GM19372 (cell line): ENCODE results near the gene GLTPD2.

ENCODE experiments used
- ATAC-seq: cut with Tn5 transposase; IDR thresholded peaks from one replicate; pipeline ENCODE4 v1.9.1; 2021; ENCODE audit warnings: mild to moderate bottlenecking, low read depth, moderate library complexity; ENCODE audit not compliant: unreplicated experiment

Gene GLTPD2

DNA sequence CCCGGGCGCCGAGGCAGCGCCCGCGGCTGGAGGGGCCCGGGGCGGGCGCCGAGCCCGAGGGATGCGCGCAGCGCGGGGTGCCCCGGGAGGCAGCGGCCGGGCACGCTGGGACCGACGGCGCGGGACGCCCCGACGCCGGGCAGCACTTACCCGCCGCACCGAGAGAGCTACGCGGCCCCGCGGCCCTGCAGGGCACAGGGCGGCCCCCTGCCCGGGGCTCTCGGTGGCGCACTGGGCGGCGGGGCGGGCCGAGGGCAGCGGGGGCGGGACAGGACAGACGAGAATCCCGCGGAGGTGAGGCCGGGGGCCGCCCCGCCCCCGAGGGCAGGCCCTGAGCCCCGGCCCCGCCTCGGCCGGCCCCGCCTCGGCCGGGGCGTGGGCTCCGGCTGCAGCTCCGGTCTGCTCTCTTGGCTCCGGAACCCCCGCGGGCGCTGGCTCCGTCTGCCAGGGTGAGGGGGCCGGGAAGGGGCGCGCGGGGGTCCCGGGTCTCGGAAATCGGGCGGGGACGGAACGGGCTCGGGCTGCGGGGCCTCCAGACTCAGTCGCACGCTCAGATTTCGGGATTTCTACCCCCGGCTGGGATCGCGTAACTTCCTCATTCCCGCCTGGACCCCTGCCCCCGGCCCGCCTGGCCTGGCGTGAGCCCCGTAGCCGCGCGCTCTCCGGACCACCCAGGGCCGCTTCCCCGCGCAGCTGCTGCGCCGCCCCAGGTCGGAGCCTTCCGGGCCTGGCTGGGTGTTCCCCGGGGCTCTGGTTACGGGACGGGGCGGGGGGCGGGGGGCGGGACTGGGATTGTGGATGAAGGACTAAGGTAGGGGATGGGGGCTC lies 18.2 kb downstream of the GLTPD2 start, which contains the start of gene PLD2:
Gene PLD2, plus strand, starts transcription at position 376 of the 828 bp plus-strand sequence. CDS start 621 bp downstream, outside the sequence.
- ATAC-seq: peak; percentile 87

DNA sequence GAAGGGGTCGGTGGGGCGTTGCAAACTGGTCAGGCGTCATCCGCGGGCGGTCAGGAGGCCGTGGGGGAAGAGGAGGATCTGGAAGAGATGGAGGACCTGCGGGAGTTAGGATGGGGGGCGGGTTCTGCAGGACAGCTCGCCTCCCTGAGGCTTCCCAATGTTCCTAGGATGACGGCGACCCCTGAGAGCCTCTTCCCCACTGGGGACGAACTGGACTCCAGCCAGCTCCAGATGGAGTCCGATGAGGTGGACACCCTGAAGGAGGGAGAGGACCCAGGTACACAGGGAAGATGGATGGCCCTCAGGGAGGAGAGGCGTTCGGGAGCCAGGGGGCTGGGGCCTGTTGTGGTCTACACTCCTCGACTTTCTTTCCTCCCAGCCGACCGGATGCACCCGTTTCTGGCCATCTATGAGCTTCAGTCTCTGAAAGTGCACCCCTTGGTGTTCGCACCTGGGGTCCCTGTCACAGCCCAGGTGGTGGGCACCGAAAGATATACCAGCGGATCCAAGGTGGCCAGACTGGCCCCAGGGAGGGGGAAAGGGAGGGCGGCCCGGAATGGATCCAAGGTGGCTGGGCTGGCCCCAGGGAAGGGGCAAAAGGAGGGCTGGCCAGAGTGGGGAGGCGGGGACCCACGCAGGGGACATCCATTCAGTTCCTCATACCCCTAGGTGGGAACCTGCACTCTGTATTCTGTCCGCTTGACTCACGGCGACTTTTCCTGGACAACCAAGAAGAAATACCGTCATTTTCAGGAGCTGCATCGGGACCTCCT lies 19.0 kb downstream of the GLTPD2 start:
- ATAC-seq: no peak

DNA sequence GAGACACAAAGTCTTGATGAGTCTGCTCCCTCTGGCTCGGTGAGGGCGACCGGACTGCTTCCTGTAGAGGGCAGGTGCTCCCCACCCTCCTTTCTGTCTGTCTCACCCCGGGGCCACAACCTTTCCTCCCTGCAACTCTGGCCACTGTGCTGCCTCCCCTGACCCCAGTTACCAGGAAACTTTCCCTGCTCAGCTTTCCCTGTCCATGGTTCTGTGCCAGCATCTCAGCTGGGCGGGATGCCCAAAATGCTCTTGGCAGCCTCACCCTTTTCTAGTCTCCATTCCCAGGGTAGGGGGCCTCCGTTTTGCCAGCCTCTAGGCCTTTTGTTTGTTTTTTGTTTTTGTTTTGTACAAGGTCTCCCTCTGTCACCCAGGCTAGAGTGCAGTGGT lies 19.6 kb downstream of the GLTPD2 start:
- ATAC-seq: no peak

DNA sequence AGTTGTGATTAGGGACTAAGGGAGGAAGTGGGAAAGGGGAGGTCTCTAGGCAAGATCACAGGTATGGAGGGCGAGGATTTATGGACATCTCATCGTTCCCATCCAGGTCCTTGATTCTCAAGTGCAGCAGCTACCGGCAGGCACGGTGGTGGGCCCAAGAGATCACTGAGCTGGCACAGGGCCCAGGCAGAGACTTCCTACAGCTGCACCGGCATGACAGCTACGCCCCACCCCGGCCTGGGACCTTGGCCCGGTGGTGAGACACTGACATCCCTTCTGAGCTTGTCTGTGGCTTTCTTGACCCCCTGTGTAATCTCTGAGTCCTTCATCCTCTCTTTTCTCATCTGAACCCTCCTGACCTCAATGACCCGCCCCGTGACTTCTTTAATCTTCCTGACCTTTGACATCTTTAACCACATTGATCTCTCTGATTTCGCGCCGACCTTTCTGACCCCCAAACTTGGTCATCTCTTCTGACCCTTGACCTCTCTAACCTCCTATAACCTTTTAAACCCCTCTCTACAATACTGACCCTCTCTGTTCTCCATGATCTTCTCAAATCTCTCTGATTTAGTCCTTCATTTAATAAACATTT lies 22.0 kb downstream of the GLTPD2 start:
- ATAC-seq: no peak

DNA sequence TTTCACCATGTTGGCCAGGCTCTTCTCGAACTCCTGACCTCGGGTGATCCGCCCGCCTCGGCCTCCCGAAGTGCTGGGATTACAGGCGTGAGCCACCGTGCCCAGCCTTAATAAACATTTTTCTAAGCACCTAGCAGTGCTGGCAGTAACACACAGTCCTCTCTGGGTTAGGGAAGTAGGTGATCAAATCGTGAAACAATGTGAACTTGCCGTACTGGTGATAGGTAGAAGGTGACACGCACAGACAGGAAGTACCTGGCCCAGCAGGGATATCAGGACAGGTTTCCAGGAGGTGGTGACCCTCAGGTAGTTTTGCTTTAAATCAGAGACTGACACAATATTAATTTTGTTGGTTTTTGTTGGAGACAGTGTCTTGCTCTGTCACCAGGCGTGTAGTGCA lies 22.7 kb downstream of the GLTPD2 start:
- ATAC-seq: no peak

DNA sequence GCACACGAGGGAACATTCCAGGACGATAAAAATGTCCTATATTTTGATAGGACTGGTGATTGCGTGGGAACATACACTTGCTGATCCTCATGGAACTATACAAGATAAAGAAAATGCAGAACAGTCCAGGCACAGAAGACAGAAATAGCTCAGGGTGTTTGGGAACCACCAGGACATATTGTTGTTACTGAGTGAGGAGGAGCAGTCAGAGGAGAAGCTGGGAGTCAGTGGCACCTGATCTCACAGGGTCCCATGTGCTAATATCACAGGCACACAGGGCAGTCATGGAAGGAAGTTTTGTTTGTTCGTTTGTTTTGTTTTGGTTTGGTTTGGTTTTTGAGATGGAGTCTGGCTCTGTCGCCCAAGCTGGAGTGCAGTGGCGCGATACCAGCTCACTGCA lies 23.9 kb downstream of the GLTPD2 start:
- no peak for ATAC-seq

DNA sequence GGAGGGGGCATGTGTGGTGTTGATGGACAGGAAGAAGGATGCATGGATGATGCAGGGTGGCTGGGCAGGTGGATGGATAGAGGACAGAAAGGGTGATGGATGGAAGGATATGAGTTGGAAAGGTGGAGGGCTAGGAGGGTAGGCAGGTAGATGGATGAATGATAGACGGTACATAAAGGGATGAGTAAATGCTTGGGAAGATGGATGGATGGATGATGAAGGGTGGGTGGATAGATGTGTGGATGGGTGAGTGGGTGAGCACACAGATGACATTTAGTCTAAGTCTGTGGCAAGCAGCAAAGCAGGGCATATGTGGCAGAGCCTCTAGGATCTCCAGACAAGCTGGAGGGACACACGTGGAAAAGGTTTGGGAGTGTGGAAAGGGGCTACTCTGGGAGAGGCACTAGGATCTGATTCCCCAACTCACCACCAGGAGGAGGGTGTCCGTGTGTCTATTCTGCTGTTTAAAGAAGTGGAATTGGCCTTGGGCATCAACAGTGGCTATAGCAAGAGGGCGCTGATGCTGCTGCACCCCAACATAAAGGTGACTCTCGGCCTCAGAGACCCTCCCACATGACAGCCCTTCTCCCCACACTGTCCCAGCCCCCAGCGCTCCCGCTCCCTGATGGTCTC lies 26.4 kb downstream of the GLTPD2 start:
- no peak for ATAC-seq

DNA sequence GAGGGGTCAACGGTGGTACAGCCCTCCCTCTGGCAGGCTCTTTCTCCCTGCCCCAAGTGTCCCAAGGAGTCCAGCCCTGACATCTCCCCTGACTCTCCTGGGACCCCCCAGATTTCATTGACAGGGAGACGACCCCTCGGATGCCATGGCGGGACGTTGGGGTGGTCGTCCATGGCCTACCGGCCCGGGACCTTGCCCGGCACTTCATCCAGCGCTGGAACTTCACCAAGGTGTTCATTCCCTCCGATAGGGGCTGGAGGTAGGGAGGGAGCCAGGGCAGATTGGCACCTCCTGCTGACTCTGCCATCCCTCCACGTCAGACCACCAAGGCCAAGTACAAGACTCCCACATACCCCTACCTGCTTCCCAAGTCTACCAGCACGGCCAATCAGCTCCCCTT lies 28.1 kb downstream of the GLTPD2 start:
- no peak for ATAC-seq

DNA sequence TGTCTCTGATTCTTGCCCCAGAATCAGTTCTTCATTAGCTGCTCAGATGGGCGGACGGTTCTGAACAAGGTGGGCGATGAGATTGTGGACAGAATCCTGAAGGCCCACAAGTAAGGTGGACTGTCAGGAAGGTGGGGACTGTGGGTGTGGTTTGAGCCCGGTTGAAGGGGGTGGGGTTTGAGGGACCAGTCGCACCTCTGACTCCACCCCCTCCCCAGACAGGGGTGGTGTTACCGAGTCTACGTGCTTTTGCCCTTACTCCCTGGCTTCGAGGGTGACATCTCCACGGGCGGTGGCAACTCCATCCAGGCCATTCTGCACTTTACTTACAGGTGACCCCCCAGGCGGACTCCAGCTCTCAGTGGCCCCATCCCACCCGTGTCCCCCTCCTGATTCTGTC lies 29.5 kb downstream of the GLTPD2 start:
- no peak for ATAC-seq

DNA sequence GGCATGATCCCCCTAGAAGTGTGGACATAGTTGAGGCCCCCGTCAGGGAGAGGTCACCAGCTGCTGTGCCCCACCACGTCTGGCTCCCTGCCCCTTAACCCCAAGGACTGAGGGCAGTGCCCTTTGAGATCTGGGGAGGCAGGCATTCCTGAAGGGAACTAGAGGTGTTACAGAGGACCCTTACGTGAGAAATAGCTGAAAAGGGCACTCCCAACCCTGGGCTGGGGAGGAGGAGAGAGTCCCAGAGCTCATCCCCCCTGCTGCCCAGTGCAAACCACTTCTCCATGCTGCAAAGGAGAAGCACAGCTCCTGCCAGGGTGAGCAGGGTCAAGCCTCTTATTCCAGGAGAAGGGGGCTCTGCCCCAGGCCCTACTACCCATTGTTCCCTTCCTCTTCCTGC lies 34.1 kb downstream of the GLTPD2 start:
- ATAC-seq: no peak

DNA sequence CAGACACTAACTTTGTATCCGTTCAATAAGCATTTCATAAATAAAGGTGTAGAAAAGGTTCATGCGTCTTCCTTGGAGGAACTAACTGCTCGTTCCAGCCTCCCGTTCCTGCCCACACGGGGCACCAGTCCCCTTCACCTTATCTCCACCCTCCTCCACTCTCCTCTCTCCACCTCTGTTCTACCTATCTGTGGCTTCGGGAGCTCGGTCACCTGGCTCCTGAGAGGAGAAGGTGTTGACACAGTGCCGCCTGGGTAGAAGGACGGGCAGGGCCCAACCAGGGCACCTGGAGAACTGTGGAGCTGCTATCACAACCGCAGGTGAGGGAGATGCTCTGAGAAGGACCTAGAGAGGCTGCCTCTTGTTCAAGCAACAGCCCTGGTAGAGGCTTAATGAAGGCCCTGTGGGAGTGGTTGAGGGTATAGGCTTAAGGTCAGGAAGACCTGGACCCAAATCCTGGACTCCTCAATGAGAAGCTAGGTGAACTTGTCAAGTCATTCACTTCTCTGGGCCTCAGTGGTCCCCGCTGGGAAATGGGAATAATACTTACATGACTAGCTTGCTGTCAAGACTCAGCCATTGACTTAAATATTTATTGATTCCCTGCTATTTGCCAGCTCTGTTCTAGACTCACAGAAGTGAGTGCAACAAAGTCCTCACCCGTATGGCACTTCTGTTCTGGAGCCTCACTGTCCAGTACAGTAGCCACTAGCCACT lies 34.8 kb downstream of the GLTPD2 start:
- ATAC-seq: no peak

DNA sequence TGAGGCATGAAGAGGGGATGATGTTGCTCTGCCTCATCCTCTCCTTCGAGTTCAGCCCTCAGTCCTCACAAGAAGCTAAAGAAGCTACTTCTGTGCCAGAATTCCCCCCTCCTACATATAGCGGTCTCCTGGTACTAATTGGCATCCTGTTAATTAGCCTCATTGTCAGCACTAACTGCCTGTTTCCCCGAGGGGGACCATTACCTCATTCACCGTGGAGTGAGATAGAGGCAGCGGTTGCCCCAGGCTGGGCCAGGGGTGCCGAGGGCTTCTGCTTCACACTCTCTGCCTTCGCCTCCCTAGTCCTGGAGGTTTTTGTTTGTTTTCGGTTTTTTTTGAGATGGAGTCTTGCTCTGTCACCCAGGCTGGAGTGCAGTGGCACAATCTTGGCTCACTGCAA lies 38.6 kb downstream of the GLTPD2 start:
- ATAC-seq: no peak

DNA sequence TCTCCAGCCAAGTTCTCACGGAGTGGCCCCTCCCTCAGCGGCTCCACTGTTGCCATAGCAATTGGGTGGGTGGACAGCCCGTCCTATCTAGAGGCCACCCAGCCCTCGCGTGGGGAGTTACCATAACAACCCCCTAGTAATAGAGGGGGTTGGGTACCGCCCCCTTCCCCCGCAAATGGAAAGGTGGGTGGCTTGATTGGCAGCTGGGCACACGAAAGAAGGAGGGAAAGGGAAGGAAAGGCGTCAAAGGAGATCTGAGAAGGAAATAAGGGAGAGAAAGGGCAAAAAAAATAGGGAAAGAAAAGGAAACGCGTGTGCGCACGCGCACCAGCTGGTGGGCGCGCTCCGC lies 44.0 kb downstream of the GLTPD2 start:
- ATAC-seq: peak; percentile 13

DNA sequence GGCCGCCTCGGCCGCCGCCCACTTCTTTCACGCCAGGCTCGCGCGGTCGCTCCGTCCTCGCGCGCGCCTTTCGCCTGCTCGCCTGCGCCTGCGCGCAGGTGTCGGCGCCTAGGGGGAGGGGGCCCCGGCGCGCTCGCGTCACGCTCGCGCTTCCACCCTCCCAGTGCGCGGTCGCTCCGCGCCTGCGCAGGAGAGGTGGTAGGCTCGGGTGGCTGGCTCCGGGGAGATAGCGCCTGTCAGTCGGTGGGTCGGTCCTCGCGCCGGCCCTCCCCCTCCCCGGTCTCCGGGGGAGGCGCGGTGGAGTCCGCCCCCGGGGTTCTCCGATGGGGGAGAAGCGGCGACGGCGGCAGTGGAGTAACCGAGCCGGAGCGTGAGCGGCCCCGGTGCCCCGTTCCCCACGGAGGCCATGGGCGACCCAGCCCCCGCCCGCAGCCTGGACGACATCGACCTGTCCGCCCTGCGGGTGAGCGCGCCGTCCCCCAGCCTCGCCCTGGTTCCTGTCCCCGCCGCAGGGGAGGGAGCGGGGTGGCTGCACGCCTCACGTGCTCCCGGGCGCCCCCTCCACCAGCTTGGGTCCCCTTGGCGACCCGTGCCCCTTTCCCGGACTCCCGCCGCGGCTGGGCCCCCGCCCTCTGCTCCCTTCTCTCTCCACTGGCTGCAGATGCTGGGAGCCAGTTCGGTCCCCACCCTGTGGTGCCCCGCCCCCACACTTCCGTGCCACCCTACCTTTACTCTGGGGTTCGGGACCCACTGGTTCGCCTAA lies 44.6 kb downstream of the GLTPD2 start, which contains the start of gene MINK1:
Gene MINK1, plus strand, starts transcription at position 163 of the 763 bp plus-strand sequence. Its CDS starts 244 bp downstream, at position 407.
- peak; percentile 91 for ATAC-seq

DNA sequence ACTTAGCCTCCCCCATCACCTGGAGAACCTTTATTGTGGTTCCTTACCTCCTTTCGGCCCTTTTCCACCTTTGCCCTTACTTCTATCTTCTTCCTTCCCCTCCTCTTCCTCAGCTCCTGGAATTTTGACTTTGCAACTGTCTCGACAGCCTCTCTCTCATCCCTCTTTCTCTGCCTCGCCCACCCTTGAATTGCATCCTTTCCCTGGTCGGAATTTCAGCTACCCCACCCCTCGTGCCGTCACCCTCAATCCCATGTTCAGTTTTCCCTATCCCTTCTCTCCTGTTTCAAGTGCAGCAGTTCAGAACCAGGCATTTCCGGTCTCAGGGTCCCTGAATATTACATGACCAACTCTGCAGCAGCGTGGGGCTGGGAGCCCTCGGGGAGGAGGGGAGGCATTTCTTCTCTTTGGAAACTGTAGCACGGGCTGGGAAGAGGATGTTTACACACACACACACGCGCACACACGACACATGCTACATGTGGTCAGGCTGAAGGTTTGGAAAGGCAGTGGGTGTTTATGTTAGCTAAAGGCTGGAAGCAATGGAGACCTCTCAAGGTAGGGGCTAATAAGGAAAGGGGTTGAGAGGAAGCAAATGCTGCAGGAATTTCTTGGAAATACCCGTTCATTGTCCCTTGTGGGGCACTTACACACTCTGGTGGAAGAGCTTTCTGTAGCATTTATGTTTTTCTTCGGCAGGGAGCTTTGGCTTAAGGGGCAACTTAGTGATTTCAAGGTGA lies 45.3 kb downstream of the GLTPD2 start:
- no peak for ATAC-seq

DNA sequence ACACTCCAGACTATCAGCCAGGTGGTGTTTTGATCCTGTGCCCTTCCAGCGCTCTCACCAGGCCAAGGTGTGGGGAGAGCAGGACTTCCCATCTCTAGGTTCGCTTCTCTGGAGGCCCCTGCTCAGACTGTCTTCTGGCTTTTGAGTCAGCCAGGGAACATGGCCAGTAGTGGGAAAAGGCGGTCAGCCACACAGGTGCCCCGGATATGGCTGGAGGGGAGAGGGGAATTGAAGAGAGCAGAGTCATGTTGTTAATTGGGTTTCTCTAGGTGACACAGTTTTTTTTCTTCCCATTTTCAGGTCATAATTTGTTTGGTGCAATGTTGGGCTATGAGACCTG lies 45.9 kb downstream of the GLTPD2 start:
- no peak for ATAC-seq

DNA sequence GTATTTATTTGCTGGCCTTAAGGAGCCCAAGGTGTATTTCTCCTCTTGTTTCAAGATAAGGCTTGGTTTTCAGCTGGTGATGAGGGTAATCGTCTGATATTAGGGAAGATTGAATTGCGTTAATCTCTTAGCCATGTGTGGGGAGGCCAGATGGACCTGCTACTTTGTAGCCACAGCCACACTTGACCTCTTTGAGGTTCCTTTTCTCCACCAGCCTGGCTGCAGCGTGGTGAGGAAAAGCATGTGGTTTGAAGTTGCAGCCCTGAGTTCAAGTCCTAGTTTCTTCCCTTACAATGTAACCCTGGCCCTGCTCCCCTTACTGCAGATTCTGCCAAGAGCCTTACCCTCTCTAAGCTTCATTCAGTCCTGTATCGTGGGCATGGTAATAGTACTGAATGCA lies 47.5 kb downstream of the GLTPD2 start:
- ATAC-seq: no peak

DNA sequence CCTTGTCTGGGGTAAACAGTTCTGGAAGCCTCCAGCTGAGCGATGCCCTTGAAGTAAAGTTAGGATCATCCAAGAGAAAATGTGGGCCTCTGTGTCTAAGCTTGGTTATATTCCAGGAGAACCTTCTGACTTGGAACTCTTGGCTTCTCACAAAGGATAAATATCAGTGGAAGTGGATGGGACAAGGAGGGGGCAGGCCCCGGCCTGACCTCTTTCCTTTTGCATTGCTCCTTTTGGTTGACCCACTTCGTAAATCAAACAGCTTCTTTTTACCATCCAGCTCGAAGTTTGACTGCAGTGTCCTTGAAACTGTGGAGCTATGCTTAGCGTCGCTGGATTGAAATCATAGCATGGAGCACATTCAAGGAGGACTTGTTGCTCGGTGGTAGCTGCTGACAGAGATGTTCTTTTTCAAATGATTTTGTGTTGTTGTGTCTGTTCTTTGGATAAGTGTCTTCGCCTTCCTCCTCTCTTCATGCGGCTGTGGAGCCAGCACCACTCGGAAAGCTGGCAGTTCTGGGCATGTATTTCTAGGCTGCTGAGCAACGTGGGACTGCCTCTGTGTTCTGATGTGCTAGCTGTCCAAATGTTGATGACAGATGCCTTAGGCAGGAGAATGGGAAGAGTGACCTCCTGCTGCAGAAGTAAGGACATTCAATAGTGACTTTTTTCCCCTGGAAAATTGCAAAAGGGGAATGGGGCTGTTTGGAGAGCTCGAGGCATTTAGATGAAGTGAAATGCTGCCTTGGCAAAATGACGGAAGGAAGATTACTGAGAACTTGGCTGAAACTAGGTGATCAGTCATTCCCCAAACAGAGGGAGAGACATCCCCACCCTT lies 48.9 kb downstream of the GLTPD2 start:
- ATAC-seq: no peak
